GM12873 (cell line): ENCODE measurements around the gene ALG2.

Experiments used
- CTCF ChIP-seq: IDR thresholded peaks from 2 replicates; pipeline ENCODE4 v1.5.1; 2012; ENCODE audit warnings: low read depth, mild to moderate bottlenecking, moderate library complexity, low read length, control low read depth; ENCODE audit not compliant: insufficient read depth; ENCODE audit errors: missing control alignments

ALG2 gene

GRCh38 chr9:99221621-99222415 is at the start of gene ALG2, which contains the start of gene SEC61B:
Gene ALG2, minus strand, starts transcription at chr9:99221942. Its CDS starts 48 bp downstream, at chr9:99221894.
Gene SEC61B, plus strand, starts transcription at chr9:99222282. Its CDS starts 82 bp downstream, at chr9:99222364.
- TF ChIP-seq CTCF = no peak

GRCh38 chr9:99270491-99270890 is 48.7 kb upstream of the ALG2 start:
- no peak for TF ChIP-seq CTCF

- no peak for TF ChIP-seq CTCF
These were observed 47.7 kb upstream of the ALG2 start for GRCh38 chr9:99269416-99269815.

- peak; percentile 91 for TF ChIP-seq CTCF
These were observed 44.7 kb upstream of the ALG2 start for GRCh38 chr9:99266255-99267023.

GRCh38 chr9:99265691-99266090 is 43.9 kb upstream of the ALG2 start:
- no peak for TF ChIP-seq CTCF

- TF ChIP-seq CTCF = peak; percentile 14
These were observed 42.4 kb upstream of the ALG2 start for GRCh38 chr9:99264070-99264680.

- no peak for TF ChIP-seq CTCF
These were observed 41.2 kb upstream of the ALG2 start for GRCh38 chr9:99262949-99263418.
